Common myeloid progenitor, CD34-positive (primary cell): ENCODE data around the gene PAN3. TPM values are rescaled to one million over a fixed set of nuclear protein-coding genes. Genes with fewer than 3 reads are reported as not detected.

Experiments used
- CTCF ChIA-PET: fragments of 350-600 bp; sonication (Branson Sonifier 250); formaldehyde crosslinking; loops from one replicate; lab custom pipeline; 2021; ENCODE audit warnings: antibody characterized with exemption; lab: Charles Lee
- POLR2A ChIA-PET: fragments of 350-600 bp; sonication (Branson Sonifier 250); formaldehyde crosslinking; loops from one replicate; lab custom pipeline; 2021; ENCODE audit warnings: antibody characterized with exemption; lab: Charles Lee
- DNase-seq, 3 donors: peaks; one replicate each; pipeline versions ENCODE4 v3.0.0 to v3.0.0-alpha.2; 2013
- H3K27ac ChIP-seq, 2 experiments: 1 replicate in 1 of 2; 2 replicates in 1 of 2; pipeline ENCODE4 v1.7.0; 2013; ENCODE audit warnings: inconsistent platforms in 2 of 2, low read length in 2 of 2, mild to moderate bottlenecking in 2 of 2, low read depth in 1 of 2, moderate library complexity in 1 of 2; ENCODE audit not compliant: severe bottlenecking in 2 of 2, insufficient read depth in 1 of 2, poor library complexity in 1 of 2
- H3K27me3 ChIP-seq, 5 experiments: replicated peaks in 2 of 5; 1 replicate in 3 of 5; 2 replicates in 2 of 5; pipeline versions ENCODE4 v1.6.1 to v1.7.0; 2013; ENCODE audit warnings: low read length in 4 of 5, mild to moderate bottlenecking in 2 of 5, moderate library complexity in 2 of 5, inconsistent platforms in 1 of 5; ENCODE audit not compliant: insufficient read depth in 5 of 5, control insufficient read depth in 4 of 5
- H3K36me3 ChIP-seq, 4 experiments: 1 replicate in 2 of 4; 2 replicates in 2 of 4; pipeline versions ENCODE4 v1.6.1 to v1.7.0; 2013; ENCODE audit warnings: low read length in 3 of 4, control low read depth in 1 of 4, mild to moderate bottlenecking in 1 of 4; ENCODE audit not compliant: control insufficient read depth in 4 of 4, insufficient read depth in 4 of 4
- H3K4me1 ChIP-seq, 4 experiments: 1 replicate in 3 of 4; 2 replicates in 1 of 4; pipeline versions ENCODE4 v1.6.1 to v1.7.1; 2013; ENCODE audit warnings: low read length in 3 of 4, mild to moderate bottlenecking in 3 of 4, control low read depth in 1 of 4, inconsistent platforms in 1 of 4, moderate library complexity in 1 of 4; ENCODE audit not compliant: control insufficient read depth in 4 of 4, insufficient read depth in 4 of 4; ENCODE audit errors: control extremely low read depth in 1 of 4
- H3K4me3 ChIP-seq, 7 experiments: 1 replicate in 4 of 7; 2 replicates in 3 of 7; pipeline versions ENCODE4 v1.5.1 to v1.7.0; 2013; ENCODE audit warnings: mild to moderate bottlenecking in 7 of 7, low read length in 6 of 7, moderate library complexity in 6 of 7, inconsistent platforms in 2 of 7, low read depth in 2 of 7, control low read depth in 1 of 7; ENCODE audit not compliant: insufficient read depth in 4 of 7, control insufficient read depth in 1 of 7; ENCODE audit errors: extremely low read depth in 1 of 7
- H3K9me3 ChIP-seq, 5 experiments: 1 replicate in 4 of 5; 2 replicates in 1 of 5; pipeline versions ENCODE4 v1.6.1 to v1.7.1; 2013; ENCODE audit warnings: low read length in 4 of 5, mild to moderate bottlenecking in 2 of 5, inconsistent platforms in 1 of 5, low read depth in 1 of 5, moderate library complexity in 1 of 5; ENCODE audit not compliant: control insufficient read depth in 4 of 5, insufficient read depth in 2 of 5; ENCODE audit errors: control extremely low read depth in 1 of 5
- WGBS: methylation state at CpG from one replicate; pipeline ENCODE4 v1.1.5; 2013; ENCODE audit not compliant: insufficient coverage; 5-methylcytosine and 5-hydroxymethylcytosine counted together
- polyA plus RNA-seq: library from polyadenylated mRNA; unstranded; fragments of 120-200 nt; gene quantifications from one replicate; pipeline ENCODE4 v1.2.1, GENCODE V29; 2013

Gene PAN3, protein sequence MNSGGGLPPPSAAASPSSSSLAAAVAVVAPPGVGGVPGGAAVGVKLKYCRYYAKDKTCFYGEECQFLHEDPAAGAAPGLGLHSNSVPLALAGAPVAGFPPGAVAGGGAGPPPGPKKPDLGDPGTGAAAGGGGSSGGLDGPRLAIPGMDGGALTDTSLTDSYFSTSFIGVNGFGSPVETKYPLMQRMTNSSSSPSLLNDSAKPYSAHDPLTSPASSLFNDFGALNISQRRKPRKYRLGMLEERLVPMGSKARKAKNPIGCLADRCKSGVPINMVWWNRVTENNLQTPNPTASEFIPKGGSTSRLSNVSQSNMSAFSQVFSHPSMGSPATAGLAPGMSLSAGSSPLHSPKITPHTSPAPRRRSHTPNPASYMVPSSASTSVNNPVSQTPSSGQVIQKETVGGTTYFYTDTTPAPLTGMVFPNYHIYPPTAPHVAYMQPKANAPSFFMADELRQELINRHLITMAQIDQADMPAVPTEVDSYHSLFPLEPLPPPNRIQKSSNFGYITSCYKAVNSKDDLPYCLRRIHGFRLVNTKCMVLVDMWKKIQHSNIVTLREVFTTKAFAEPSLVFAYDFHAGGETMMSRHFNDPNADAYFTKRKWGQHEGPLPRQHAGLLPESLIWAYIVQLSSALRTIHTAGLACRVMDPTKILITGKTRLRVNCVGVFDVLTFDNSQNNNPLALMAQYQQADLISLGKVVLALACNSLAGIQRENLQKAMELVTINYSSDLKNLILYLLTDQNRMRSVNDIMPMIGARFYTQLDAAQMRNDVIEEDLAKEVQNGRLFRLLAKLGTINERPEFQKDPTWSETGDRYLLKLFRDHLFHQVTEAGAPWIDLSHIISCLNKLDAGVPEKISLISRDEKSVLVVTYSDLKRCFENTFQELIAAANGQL
- polyA plus RNA-seq: 73.8 TPM

- H3K36me3 ChIP-seq: peaks cover 0 to 4% (median 0%) of the 10 kb centered on the region in 4 experiments
- ChIA-PET CTCF (interaction anchor here (1.4 to 1.8 kb wide), 3 partner anchors 15 to 133 kb away, joined by 3 to 5 read pairs (median 4); no protein-coding TSS in a partner anchor), POLR2A (interaction anchor here (0.6 to 2.6 kb wide), 8 partner anchors 9 to 501 kb away, joined by 3 to 22 read pairs (median 5); partner anchors contain the start of gene FLT3)
- H3K9me3 ChIP-seq: no peaks in the 10 kb centered on the region
- WGBS: 0% methylated on average over 43 of the region's 84 CpGs
- H3K27ac ChIP-seq: peak within 1 kb of the TSS; percentile 98 to 99
- H3K4me1 ChIP-seq: peaks cover 21 to 50% (median 31%) of the 10 kb centered on the region in 4 experiments
- H3K27me3 ChIP-seq: no peaks in the 10 kb centered on the region
- peak; percentile 96 to 99 (median 99) for DNase-seq
- H3K4me3 ChIP-seq: peak within 1 kb of the TSS; percentile 79 to 98 (median 89)
Measured at GRCh38 chr13:28138012-28138755, at the start of gene PAN3. PAN3 (plus strand) TSS chr13:28138545; CDS start chr13:28138658, 113 bp downstream.

DNA sequence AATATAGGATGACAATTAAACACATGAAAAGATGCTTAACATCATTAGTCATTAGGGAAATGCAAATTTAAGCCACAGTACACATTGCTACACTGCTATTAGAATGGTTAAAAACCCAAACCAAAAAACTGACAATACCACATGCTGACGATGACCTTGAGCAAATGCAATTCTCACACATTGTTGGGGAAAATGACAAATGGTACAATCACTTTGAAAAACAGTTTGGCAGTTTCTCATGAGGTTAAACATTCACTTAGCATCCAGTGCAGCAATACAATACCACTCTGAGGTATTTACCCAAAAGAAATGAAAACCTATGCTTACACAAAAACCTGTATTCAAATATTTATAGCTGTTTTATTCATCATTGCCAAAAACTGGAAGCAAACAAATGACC lies 49.3 kb upstream of the PAN3 start:
- no peak for DNase-seq
- ChIA-PET CTCF (no interaction called here), POLR2A (no interaction called here)
- Histone ChIP-seq H3K27ac (no peak overlapping the region), H3K27me3 (no peaks in the 10 kb centered on the region), H3K9me3 (peaks cover 0 to 4% (median 0%) of the 10 kb centered on the region in 5 experiments), H3K4me1 (peaks cover 15 to 32% (median 21%) of the 10 kb centered on the region in 4 experiments), H3K36me3 (peaks cover 0 to 6% (median under 1%) of the 10 kb centered on the region in 4 experiments), H3K4me3 (no peak overlapping the region)
- WGBS: no CpG with 5 or more reads among the region's 1 CpG

- peaks cover 0 to 2% (median 0%) of the 10 kb centered on the region in 5 experiments for H3K9me3 ChIP-seq
- H3K4me1 ChIP-seq: peaks cover 37 to 63% (median 45%) of the 10 kb centered on the region in 4 experiments
- H3K27me3 ChIP-seq: no peaks in the 10 kb centered on the region
- ChIA-PET CTCF (no interaction called here), POLR2A (no interaction called here)
- peaks cover 0 to 3% (median 0%) of the 10 kb centered on the region in 4 experiments for H3K36me3 ChIP-seq
- no peak overlapping the region for H3K4me3 ChIP-seq
- H3K27ac ChIP-seq: peak overlapping the region in 1 of 2 experiments; percentile 55
- DNase-seq: peak in 1 of 3 donors; percentile 27
- 50% methylated on average over 2 of the region's 2 CpGs for WGBS
Measured at GRCh38 chr13:28092431-28092830, 45.9 kb upstream of the PAN3 start.

GRCh38 chr13:28093881-28094280 lies 44.5 kb upstream of the PAN3 start:
- Histone ChIP-seq H3K4me3 (peak overlapping the region in 4 of 7 experiments; percentile 35 to 53 (median 38)), H3K4me1 (peaks cover 39 to 74% (median 49%) of the 10 kb centered on the region in 4 experiments), H3K36me3 (no peaks in the 10 kb centered on the region), H3K27ac (peak overlapping the region; percentile 35 to 72), H3K9me3 (no peaks in the 10 kb centered on the region), H3K27me3 (no peaks in the 10 kb centered on the region)
- POLR2A ChIA-PET: interaction anchor here (1.4 kb wide), 1 partner anchor 45 kb away, joined by 6 read pairs; no protein-coding TSS in a partner anchor
- no CpG with 5 or more reads among the region's 5 CpGs for WGBS
- peak; percentile 73 to 90 (median 83) for DNase-seq
- CTCF ChIA-PET: interaction anchor here (1.7 kb wide), 1 partner anchor 37 kb away, joined by 4 read pairs; no protein-coding TSS in a partner anchor

DNA sequence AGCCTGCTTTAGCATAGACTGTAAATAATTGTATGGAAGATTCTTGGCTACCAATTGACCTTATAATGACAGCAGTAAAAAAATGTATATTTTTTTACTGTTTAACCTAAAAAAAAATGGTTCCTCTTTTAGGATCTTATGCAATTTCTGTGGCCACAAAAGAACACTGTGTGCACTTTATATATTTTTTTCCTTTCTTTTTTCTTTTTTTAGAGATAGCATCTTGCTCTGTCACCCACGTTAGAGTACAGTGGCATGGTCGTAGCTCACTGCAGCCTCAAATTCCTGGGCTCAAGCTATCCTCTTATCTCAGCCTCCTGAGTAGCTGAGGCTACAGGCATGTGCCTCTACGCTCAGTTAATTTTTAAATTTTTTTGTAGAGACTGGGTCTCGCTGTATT lies 44.0 kb upstream of the PAN3 start:
- peak; percentile 76 to 89 (median 86) for DNase-seq
- Histone ChIP-seq H3K36me3 (no peaks in the 10 kb centered on the region), H3K4me3 (peak overlapping the region in 3 of 7 experiments; percentile 19 to 46 (median 35)), H3K27ac (peak overlapping the region in 1 of 2 experiments; percentile 72), H3K9me3 (no peaks in the 10 kb centered on the region), H3K4me1 (peaks cover 40 to 74% (median 49%) of the 10 kb centered on the region in 4 experiments), H3K27me3 (no peaks in the 10 kb centered on the region)
- WGBS: 7% methylated on average over 4 of the region's 4 CpGs
- ChIA-PET POLR2A (interaction anchor here (1.4 kb wide), 1 partner anchor 45 kb away, joined by 6 read pairs; no protein-coding TSS in a partner anchor), CTCF (interaction anchor here (0.7 to 1.7 kb wide), 3 partner anchors 31 to 37 kb away, joined by 3 to 4 read pairs (median 4); no protein-coding TSS in a partner anchor)

GRCh38 chr13:28097503-28097902 lies 40.8 kb upstream of the PAN3 start:
- Histone ChIP-seq H3K27ac (peak overlapping the region in 1 of 2 experiments; percentile 19), H3K36me3 (no peaks in the 10 kb centered on the region), H3K9me3 (no peaks in the 10 kb centered on the region), H3K4me3 (peak overlapping the region in 1 of 7 experiments; percentile 43), H3K4me1 (peaks cover 40 to 79% (median 57%) of the 10 kb centered on the region in 4 experiments), H3K27me3 (no peaks in the 10 kb centered on the region)
- POLR2A ChIA-PET: interaction anchor here (0.6 kb wide), 1 partner anchor 14 kb away, joined by 3 read pairs; no protein-coding TSS in a partner anchor
- DNase-seq: no peak
- 11% methylated on average over 1 of the region's 3 CpGs for WGBS
- CTCF ChIA-PET: interaction anchor here (2.2 kb wide), 1 partner anchor 39 kb away, joined by 4 read pairs; no protein-coding TSS in a partner anchor
